Activated CD4-positive, CD25-positive, alpha-beta regulatory T cell treated with anti-CD3 and anti-CD28 coated beads, Interleukin-2, amount 50 U/mL, for 24 hours (primary cell): Measurements from ENCODE around the gene PRSS56.

Experiments used
- ATAC-seq, 2 donors: fragments of 150-1000 bp; cut with Tn5 transposase; one replicate each; pipeline ENCODE4 v1.10.0; 2021; ENCODE audit warnings: mild to moderate bottlenecking in 1 of 2, moderate library complexity in 1 of 2

Gene PRSS56

GRCh38 chr2:232502911-232503808, 17.0 kb upstream of the PRSS56 start:
- peak in 1 of 2 donors; percentile 24 for ATAC-seq

GRCh38 chr2:232503809-232504323, 16.3 kb upstream of the PRSS56 start:
- ATAC-seq, result no peak

GRCh38 chr2:232504438-232504837, 15.8 kb upstream of the PRSS56 start:
- ATAC-seq, result no peak

- no peak for ATAC-seq
Observed at GRCh38 chr2:232505856-232506255, 14.3 kb upstream of the PRSS56 start.

GRCh38 chr2:232506709-232507108, 13.5 kb upstream of the PRSS56 start:
- no peak for ATAC-seq

- no peak for ATAC-seq
Observed at GRCh38 chr2:232508251-232508650, 11.9 kb upstream of the PRSS56 start.

- no peak for ATAC-seq
Observed at GRCh38 chr2:232511336-232511890, 8.8 kb upstream of the PRSS56 start.

GRCh38 chr2:232512602-232513001, 7.6 kb upstream of the PRSS56 start:
- ATAC-seq, result no peak

GRCh38 chr2:232513353-232513752, 6.8 kb upstream of the PRSS56 start:
- ATAC-seq, result no peak

GRCh38 chr2:232515639-232516038, 4.5 kb upstream of the PRSS56 start:
- no peak for ATAC-seq

- no peak for ATAC-seq
Observed at GRCh38 chr2:232516551-232516950, 3.6 kb upstream of the PRSS56 start.

GRCh38 chr2:232518844-232519243, 1.3 kb upstream of the PRSS56 start:
- ATAC-seq, result no peak

GRCh38 chr2:232520489-232520888, 301 bp downstream of the PRSS56 start:
- no peak for ATAC-seq

GRCh38 chr2:232521098-232521497, 910 bp downstream of the PRSS56 start:
- ATAC-seq, result no peak

GRCh38 chr2:232521959-232522622, 1.9 kb downstream of the PRSS56 start:
- peak; percentile 66 to 71 for ATAC-seq

GRCh38 chr2:232522623-232523401, 2.6 kb downstream of the PRSS56 start:
- no peak for ATAC-seq

GRCh38 chr2:232523402-232523681, 3.2 kb downstream of the PRSS56 start:
- no peak for ATAC-seq

GRCh38 chr2:232523682-232524597, 3.8 kb downstream of the PRSS56 start:
- ATAC-seq, result peak in 1 of 2 donors; percentile 24

- ATAC-seq, result no peak
Observed at GRCh38 chr2:232524771-232525170, 4.6 kb downstream of the PRSS56 start.

- no peak for ATAC-seq
Observed at GRCh38 chr2:232525199-232525598, 5.0 kb downstream of the PRSS56 start.

GRCh38 chr2:232525791-232526371, 5.7 kb downstream of the PRSS56 start, which contains the start of gene CHRND:
CHRND (plus strand) TSS chr2:232526160; CDS start chr2:232526216, 56 bp downstream.
- no peak for ATAC-seq
